Trophoblast cell (in vitro differentiated cells and primary cell): ENCODE measurements around the gene LRRC63. TPM values are rescaled to one million over a fixed set of nuclear protein-coding genes. Genes with fewer than 3 reads are reported as not detected.
"Not testable (repeated sequence)": the region's sequence is repeated elsewhere in the genome, so short reads cannot be mapped to it uniquely, and the experiment has no call there.

Source experiments
- DNase-seq, 2 donors: peaks; one replicate each; pipeline ENCODE4 v3.0.0-alpha.2; 2016
- H2AFZ ChIP-seq: 2 replicates; pipeline ENCODE4 v1.6.1; 2013; ENCODE audit warnings: low read length, moderate library complexity, mild to moderate bottlenecking; ENCODE audit not compliant: insufficient read depth, poor library complexity
- H2AK5ac ChIP-seq: 2 replicates; pipeline ENCODE4 v1.6.1; 2013; ENCODE audit warnings: mild to moderate bottlenecking, low read length
- H2BK120ac ChIP-seq: 2 replicates; pipeline ENCODE4 v1.6.1; 2013; ENCODE audit warnings: low read length, mild to moderate bottlenecking, moderate library complexity; ENCODE audit not compliant: insufficient read depth, poor library complexity
- H2BK12ac ChIP-seq: 2 replicates; pipeline ENCODE4 v1.6.1; 2013; ENCODE audit warnings: mild to moderate bottlenecking, low read length, moderate library complexity
- H2BK5ac ChIP-seq: 2 replicates; pipeline ENCODE4 v1.6.1; 2013; ENCODE audit warnings: low read length, low read depth, moderate library complexity, mild to moderate bottlenecking; ENCODE audit not compliant: poor library complexity
- H3K14ac ChIP-seq: 2 replicates; pipeline ENCODE4 v1.6.1; 2013; ENCODE audit warnings: mild to moderate bottlenecking, low read length
- H3K18ac ChIP-seq: 2 replicates; pipeline ENCODE4 v1.6.1; 2013; ENCODE audit warnings: mild to moderate bottlenecking, low read length
- H3K23ac ChIP-seq: 2 replicates; pipeline ENCODE4 v1.6.1; 2013; ENCODE audit warnings: low read length
- H3K27ac ChIP-seq: 2 replicates; pipeline ENCODE4 v1.5.1; 2013; ENCODE audit warnings: low read depth, mild to moderate bottlenecking, inconsistent platforms, low read length, moderate library complexity
- H3K27me3 ChIP-seq: 2 replicates; pipeline ENCODE4 v1.6.1; 2013; ENCODE audit warnings: inconsistent platforms, mild to moderate bottlenecking, low read length, moderate library complexity; ENCODE audit not compliant: insufficient read depth
- H3K36me3 ChIP-seq, 2 experiments: 1 replicate in 1 of 2; 2 replicates in 1 of 2; pipeline ENCODE4 v1.6.1; 2013; ENCODE audit warnings: low read length in 2 of 2, mild to moderate bottlenecking in 2 of 2, moderate library complexity in 1 of 2; ENCODE audit not compliant: insufficient read depth in 2 of 2, control insufficient read depth in 1 of 2
- H3K4ac ChIP-seq: 2 replicates; pipeline ENCODE4 v1.6.1; 2013; ENCODE audit warnings: low read depth, mild to moderate bottlenecking, low read length, moderate library complexity
- H3K4me1 ChIP-seq, 2 experiments: 1 replicate in 1 of 2; 2 replicates in 1 of 2; pipeline ENCODE4 v1.6.1; 2013; ENCODE audit warnings: low read length in 2 of 2, mild to moderate bottlenecking in 2 of 2, moderate library complexity in 1 of 2; ENCODE audit not compliant: insufficient read depth in 2 of 2, control insufficient read depth in 1 of 2
- H3K4me2 ChIP-seq: 2 replicates; pipeline ENCODE4 v1.6.1; 2013; ENCODE audit warnings: inconsistent platforms, mild to moderate bottlenecking, low read length, moderate library complexity
- H3K4me3 ChIP-seq: 2 replicates; pipeline ENCODE4 v1.5.1; 2013; ENCODE audit warnings: mild to moderate bottlenecking, low read depth, low read length, inconsistent platforms
- H3K79me1 ChIP-seq: one replicate; pipeline ENCODE4 v1.6.1; 2013; ENCODE audit warnings: low read length
- H3K79me2 ChIP-seq: 2 replicates; pipeline ENCODE4 v1.6.1; 2013; ENCODE audit warnings: low read length, mild to moderate bottlenecking; ENCODE audit not compliant: control insufficient read depth, insufficient read depth, poor library complexity
- H3K9ac ChIP-seq: 2 replicates; pipeline ENCODE4 v1.6.1; 2013; ENCODE audit warnings: mild to moderate bottlenecking, low read length
- H3K9me3 ChIP-seq: 2 replicates; pipeline ENCODE4 v1.6.1; 2013; ENCODE audit warnings: low read depth, mild to moderate bottlenecking, control low read depth, inconsistent platforms, low read length; ENCODE audit not compliant: insufficient read depth
- H4K12ac ChIP-seq: 2 replicates; pipeline ENCODE4 v1.6.1; 2013; ENCODE audit warnings: low read depth, mild to moderate bottlenecking, low read length, moderate library complexity
- H4K8ac ChIP-seq: 2 replicates; pipeline ENCODE4 v1.6.1; 2013; ENCODE audit warnings: low read depth, mild to moderate bottlenecking, low read length, moderate library complexity
- H4K91ac ChIP-seq: one replicate; pipeline ENCODE4 v1.6.1; 2013; ENCODE audit warnings: low read depth, mild to moderate bottlenecking, low read length, moderate library complexity
- WGBS: extraction: QIAGEN DNeasy Blood & Tissue Kit; methylation state at CpG from one replicate; pipeline ENCODE4 v1.1.7; 2013; ENCODE audit warnings: missing lambda C conversion rate; ENCODE audit not compliant: insufficient read length, insufficient coverage; ENCODE audit errors: extremely low coverage; 5-methylcytosine and 5-hydroxymethylcytosine counted together
- polyA plus RNA-seq: library from polyadenylated mRNA; stranded (reverse); fragments of 200-250 nt; gene quantifications from 2 replicates; pipeline ENCODE4 v1.2.3, GENCODE V29; 2013

Gene LRRC63, protein sequence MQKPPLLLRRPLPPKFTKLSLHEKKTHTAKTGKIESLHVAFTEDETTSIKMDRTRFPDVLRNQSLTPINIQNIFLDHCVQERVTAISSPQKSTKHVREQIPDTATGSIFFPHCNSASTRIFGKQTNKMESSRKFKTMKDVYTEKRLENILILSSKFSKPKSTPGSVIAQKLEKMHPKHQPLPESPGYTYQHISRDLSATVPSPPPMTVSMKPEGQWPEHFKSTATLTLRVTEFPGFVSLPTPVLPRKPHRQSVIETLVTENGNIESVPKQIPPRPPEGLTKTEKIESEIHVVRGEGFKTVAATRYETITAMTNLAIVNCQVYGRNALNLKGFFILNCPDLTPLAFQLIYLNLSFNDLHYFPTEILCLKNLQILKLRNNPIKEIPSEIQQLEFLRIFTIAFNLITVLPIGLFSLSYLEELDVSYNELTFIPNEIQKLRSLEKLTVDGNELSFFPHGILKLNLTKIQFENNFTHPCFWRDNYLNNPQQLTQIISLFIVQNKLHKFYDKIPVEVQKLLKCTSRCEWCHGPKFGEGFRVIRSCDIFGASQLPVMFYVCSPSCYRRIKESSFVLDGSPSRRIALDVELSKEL
- polyA plus RNA-seq: 0.19 and 0.24 TPM in 2 replicates

DNA sequence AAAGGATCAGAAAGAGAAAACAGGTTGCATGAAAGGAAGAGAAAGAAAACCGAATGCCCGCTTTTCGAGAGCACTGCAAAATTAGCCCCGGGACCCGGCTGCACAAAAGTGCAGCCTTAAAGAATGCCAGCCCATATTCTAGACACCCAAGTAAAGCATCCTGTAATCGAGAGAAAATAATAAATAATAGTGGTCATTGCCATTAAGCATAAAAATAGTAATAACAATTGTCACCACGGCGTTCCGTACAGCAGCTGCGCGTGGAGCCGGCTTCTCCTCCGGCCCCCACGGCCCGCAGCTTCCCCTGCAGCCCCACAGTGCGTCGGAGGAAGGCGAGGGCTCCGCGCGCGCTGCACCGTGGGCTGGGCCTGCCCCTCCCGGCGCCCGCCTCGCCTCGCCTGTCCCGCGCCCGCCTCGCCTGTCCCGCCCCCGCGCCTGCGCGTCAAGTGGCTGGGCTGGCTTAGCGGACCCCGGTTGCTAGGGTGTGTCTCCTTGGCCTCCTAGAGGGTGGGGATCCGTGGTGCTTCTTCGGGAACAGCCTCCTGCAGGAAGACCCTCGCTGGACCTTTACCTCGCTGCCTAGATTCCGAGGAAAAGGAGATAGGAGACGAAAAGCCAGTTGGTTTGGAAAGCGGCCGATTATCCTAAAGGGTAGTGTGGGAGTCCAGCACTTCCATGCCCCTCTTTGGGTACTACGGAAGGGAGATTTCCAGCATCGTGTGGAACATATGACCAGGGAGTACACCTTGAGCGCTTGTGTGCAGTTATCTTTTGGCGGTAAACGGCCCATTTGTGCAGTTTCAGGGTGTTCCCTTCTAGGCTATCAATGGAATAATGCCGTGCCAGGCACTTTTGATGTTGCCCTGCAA lies at the start of gene LRRC63:
TSS of gene LRRC63 (plus strand) at position 446 of the 869 bp plus-strand sequence. CDS start 1,107 bp downstream, outside the sequence.
- Histone ChIP-seq H3K4me2 (peak within 1 kb of the TSS; percentile 96), H3K79me2 (peaks cover 2% of the 10 kb centered on the region), H3K4me3 (peak within 1 kb of the TSS; percentile 71), H3K14ac (peak within 1 kb of the TSS; percentile 75), H2BK5ac (peak within 1 kb of the TSS; percentile 11), H3K9me3 (no peaks in the 10 kb centered on the region), H2BK12ac (peak within 1 kb of the TSS; percentile 56), H2AK5ac (peak within 1 kb of the TSS; percentile 73), H3K27me3 (no peaks in the 10 kb centered on the region), H4K91ac (peak within 1 kb of the TSS; percentile 45), H3K23ac (no peak within 1 kb of the TSS), H4K12ac (peak within 1 kb of the TSS; percentile 47), H3K18ac (peak within 1 kb of the TSS; percentile 64), H2AFZ (peak within 1 kb of the TSS; percentile 77), H3K27ac (peak within 1 kb of the TSS; percentile 43), H3K9ac (no peak within 1 kb of the TSS), H2BK120ac (peak within 1 kb of the TSS; percentile 25), H3K36me3 (no peaks in the 10 kb centered on the region), H4K8ac (peak within 1 kb of the TSS; percentile 70), H3K4me1 (peaks cover 6 to 9% of the 10 kb centered on the region in 2 experiments), H3K79me1 (peaks cover 5% of the 10 kb centered on the region), H3K4ac (peak within 1 kb of the TSS; percentile 56)
- peak; percentile 62 to 79 for DNase-seq
- WGBS: no CpG with 5 or more reads among the region's 53 CpGs

DNA sequence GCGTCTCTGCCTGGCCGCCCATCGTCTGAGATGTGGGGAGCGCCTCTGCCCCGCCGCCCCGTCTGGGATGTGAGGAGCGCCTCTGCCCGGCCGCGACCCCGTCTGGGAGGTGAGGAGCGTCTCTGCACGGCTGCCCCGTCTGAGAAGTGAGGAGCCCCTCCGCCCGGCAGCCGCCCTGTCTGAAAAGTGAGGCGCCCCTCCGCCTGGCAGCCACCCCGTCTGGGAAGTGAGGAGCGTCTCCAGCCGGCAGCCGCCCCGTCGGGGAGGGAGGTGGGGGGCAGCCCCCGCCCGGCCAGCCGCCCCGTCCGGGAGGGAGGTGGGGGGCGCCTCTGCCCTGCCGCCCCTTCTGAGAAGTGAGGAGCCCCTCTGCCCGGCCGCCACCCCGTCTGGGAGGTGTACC lies 49.0 kb upstream of the LRRC63 start:
- WGBS: no CpG with 5 or more reads among the region's 36 CpGs
- H3K14ac ChIP-seq, H2BK12ac ChIP-seq, H3K9ac ChIP-seq, H2AFZ ChIP-seq, H4K12ac ChIP-seq, H3K18ac ChIP-seq, H3K79me1 ChIP-seq, H3K23ac ChIP-seq, H3K4me3 ChIP-seq, H3K4me2 ChIP-seq, H3K4ac ChIP-seq, H2BK120ac ChIP-seq, H2AK5ac ChIP-seq, H3K79me2 ChIP-seq, H3K27me3 ChIP-seq, DNase-seq, H2BK5ac ChIP-seq, H3K4me1 ChIP-seq, H4K8ac ChIP-seq, H4K91ac ChIP-seq, H3K9me3 ChIP-seq, H3K27ac ChIP-seq: not testable (repeated sequence)
- peaks cover 9 to 15% of the 10 kb centered on the region in 2 experiments for H3K36me3 ChIP-seq

DNA sequence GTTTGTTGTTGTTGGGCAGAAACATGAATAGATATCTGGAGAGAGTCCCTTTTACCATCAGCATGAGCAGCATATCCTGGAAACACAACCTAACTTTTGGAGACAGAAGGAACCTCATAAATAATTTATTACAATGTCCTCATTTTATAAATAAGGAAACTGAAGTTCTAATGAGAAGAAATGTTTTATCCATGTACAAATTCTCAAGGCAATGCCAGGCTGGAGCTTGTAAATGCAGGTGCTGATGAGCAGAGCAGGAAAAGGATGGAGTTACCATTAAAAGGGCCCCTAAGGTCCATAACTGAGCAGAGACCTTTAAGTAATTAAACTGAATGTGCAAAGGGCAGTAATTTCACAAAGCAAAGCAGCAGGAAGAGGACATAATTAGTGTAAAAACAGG lies 47.1 kb upstream of the LRRC63 start:
- H3K4ac ChIP-seq: peak overlapping the region; percentile 64
- H3K79me1 ChIP-seq: no peaks in the 10 kb centered on the region
- no peak overlapping the region for H3K4me2 ChIP-seq
- no peak overlapping the region for H2BK120ac ChIP-seq
- H3K18ac ChIP-seq: no peak overlapping the region
- no peak overlapping the region for H2BK5ac ChIP-seq
- H2AFZ ChIP-seq: no peak overlapping the region
- no peaks in the 10 kb centered on the region for H3K27me3 ChIP-seq
- H2BK12ac ChIP-seq: no peak overlapping the region
- no peak overlapping the region for H4K91ac ChIP-seq
- no peak overlapping the region for H3K9ac ChIP-seq
- H3K14ac ChIP-seq: no peak overlapping the region
- peaks cover 7% of the 10 kb centered on the region for H3K79me2 ChIP-seq
- no peak overlapping the region for H3K27ac ChIP-seq
- DNase-seq: no peak
- H4K8ac ChIP-seq: no peak overlapping the region
- H3K9me3 ChIP-seq: peaks cover 5% of the 10 kb centered on the region
- H2AK5ac ChIP-seq: no peak overlapping the region
- H3K4me3 ChIP-seq: no peak overlapping the region
- H4K12ac ChIP-seq: no peak overlapping the region
- no peak overlapping the region for H3K23ac ChIP-seq
- peaks cover 5 to 7% of the 10 kb centered on the region in 2 experiments for H3K36me3 ChIP-seq
- peaks cover 10 to 13% of the 10 kb centered on the region in 2 experiments for H3K4me1 ChIP-seq

DNA sequence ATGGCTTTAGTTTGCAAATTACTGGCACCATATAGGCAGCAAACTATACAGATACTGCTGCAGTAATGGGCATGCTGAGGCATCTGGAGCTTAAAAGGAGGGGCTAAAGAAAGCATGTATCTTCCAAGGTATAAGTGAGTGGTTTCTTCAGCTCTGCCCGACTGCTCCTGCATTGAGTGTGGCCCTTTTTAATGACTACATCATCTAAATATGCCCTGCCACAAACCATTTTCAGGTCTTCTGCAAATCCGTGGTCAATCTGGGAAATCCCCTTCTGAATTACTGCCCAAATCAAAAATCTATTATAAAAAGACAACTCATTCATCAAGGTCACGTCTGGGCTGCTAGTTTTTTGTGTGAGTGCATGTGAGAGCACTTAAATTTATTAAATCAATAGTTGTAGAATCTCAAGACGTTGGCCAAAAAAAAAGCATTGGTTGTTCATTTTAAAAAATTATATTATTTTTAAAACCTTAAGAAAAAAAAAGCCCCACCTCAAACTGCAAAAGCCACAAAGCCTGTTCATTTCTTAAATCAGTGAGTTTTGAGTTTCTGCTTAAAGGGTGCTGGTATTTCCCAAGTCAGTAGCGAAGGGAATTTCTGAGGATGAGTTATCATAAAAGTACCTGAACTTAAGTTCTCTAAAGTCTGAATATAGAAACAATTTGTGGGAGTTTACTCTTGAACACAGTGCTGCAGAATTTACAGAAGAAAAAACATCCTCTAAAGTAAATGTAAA lies 46.1 kb upstream of the LRRC63 start:
- Histone ChIP-seq H2BK5ac (no peak overlapping the region), H3K14ac (no peak overlapping the region), H2BK120ac (no peak overlapping the region), H3K18ac (no peak overlapping the region), H3K4me2 (no peak overlapping the region), H3K36me3 (peaks cover 6 to 9% of the 10 kb centered on the region in 2 experiments), H4K8ac (no peak overlapping the region), H3K4me1 (peaks cover 11 to 18% of the 10 kb centered on the region in 2 experiments), H3K23ac (no peak overlapping the region), H2AFZ (no peak overlapping the region), H3K79me1 (no peaks in the 10 kb centered on the region), H4K12ac (no peak overlapping the region), H4K91ac (no peak overlapping the region), H3K27ac (no peak overlapping the region), H2BK12ac (no peak overlapping the region), H3K9me3 (peaks cover 5% of the 10 kb centered on the region), H3K9ac (no peak overlapping the region), H3K27me3 (no peaks in the 10 kb centered on the region), H2AK5ac (no peak overlapping the region), H3K4ac (peak overlapping the region; percentile 66), H3K4me3 (no peak overlapping the region), H3K79me2 (peaks cover 8% of the 10 kb centered on the region)
- DNase-seq: no peak
- WGBS: no CpG with 5 or more reads among the region's 5 CpGs
